GM23338 (cell line): ENCODE results near the gene MELTF. TPM values are rescaled to one million over a fixed set of nuclear protein-coding genes. Genes with fewer than 3 reads are reported as not detected.
A peak's percentile ranks its signal among the peaks of the same experiment; 100 is the strongest.

Experiments used
- ATAC-seq: fragments of 200-7000 bp; cut with Tn5 transposase; 3 replicates; pipeline ENCODE4 v1.9.1; 2020
- DNase-seq: peaks from one replicate; pipeline ENCODE4 v3.0.0-alpha.2; 2015; ENCODE audit warnings: low spot score
- H2AFZ ChIP-seq: fragments of 200-600 bp; sonication (generic); 2 replicates; pipeline ENCODE4 v1.8.0; 2016; ENCODE audit warnings: antibody characterized with exemption, mild to moderate bottlenecking, moderate library complexity
- H3F3A ChIP-seq: fragments of 200-600 bp; sonication (generic); replicated peaks from 2 replicates; pipeline ENCODE4 v1.8.0; 2017; ENCODE audit warnings: antibody characterized with exemption, mixed run types, low read depth
- H3K27ac ChIP-seq: fragments of 200-600 bp; sonication (generic); 2 replicates; pipeline ENCODE4 v1.6.1; 2016; ENCODE audit warnings: low read depth
- H3K27me3 ChIP-seq: fragments of 200-600 bp; sonication (generic); 2 replicates; pipeline ENCODE4 v1.8.0; 2016; ENCODE audit warnings: mild to moderate bottlenecking, mixed run types, moderate library complexity; ENCODE audit not compliant: insufficient read depth
- H3K36me3 ChIP-seq: fragments of 200-600 bp; sonication (generic); 2 replicates; pipeline ENCODE4 v1.8.0; 2016; ENCODE audit warnings: mild to moderate bottlenecking; ENCODE audit not compliant: insufficient read depth
- H3K4me1 ChIP-seq: fragments of 200-600 bp; sonication (generic); 2 replicates; pipeline ENCODE4 v1.8.0; 2016; ENCODE audit warnings: mild to moderate bottlenecking, moderate library complexity; ENCODE audit not compliant: insufficient read depth
- H3K4me2 ChIP-seq: fragments of 200-600 bp; sonication (generic); 2 replicates; pipeline ENCODE4 v1.7.1; 2017; ENCODE audit warnings: mixed run types
- H3K4me3 ChIP-seq: fragments of 200-600 bp; sonication (generic); 2 replicates; pipeline ENCODE4 v1.6.1; 2016; ENCODE audit warnings: mixed run types
- H3K79me2 ChIP-seq: fragments of 200-600 bp; sonication (generic); replicated peaks from 2 replicates; pipeline ENCODE4 v1.8.0; 2017; ENCODE audit warnings: mild to moderate bottlenecking; ENCODE audit not compliant: insufficient read depth
- H3K9me2 ChIP-seq: fragments of 200-600 bp; sonication (generic); 2 replicates; pipeline ENCODE4 v1.8.0; 2017; ENCODE audit not compliant: insufficient read depth
- H4K20me1 ChIP-seq: fragments of 200-600 bp; sonication (generic); replicated peaks from 2 replicates; pipeline ENCODE4 v1.8.0; 2017; ENCODE audit warnings: mild to moderate bottlenecking; ENCODE audit not compliant: insufficient read depth
- H3K27ac Mint-ChIP-seq: 2 replicates; pipeline ENCODE4 v1.8.0; 2020; ENCODE audit warnings: inconsistent platforms, mild to moderate bottlenecking, moderate library complexity, mixed read lengths
- H3K27me3 Mint-ChIP-seq: 3 replicates; pipeline ENCODE4 v1.8.0; 2022; ENCODE audit warnings: low read depth, mild to moderate bottlenecking, moderate library complexity, mixed read lengths, inconsistent platforms; ENCODE audit not compliant: insufficient read depth, poor library complexity
- H3K36me3 Mint-ChIP-seq: 3 replicates; pipeline ENCODE4 v1.8.0; 2021; ENCODE audit warnings: low read depth, mild to moderate bottlenecking, inconsistent platforms, moderate library complexity, mixed read lengths
- H3K4me1 Mint-ChIP-seq: 3 replicates; pipeline ENCODE4 v1.8.0; 2020; ENCODE audit warnings: mild to moderate bottlenecking, inconsistent platforms, mixed read lengths
- H3K4me3 Mint-ChIP-seq: 3 replicates; pipeline ENCODE4 v1.8.0; 2021; ENCODE audit warnings: moderate library complexity, mild to moderate bottlenecking, inconsistent platforms, mixed read lengths
- H3K9me3 Mint-ChIP-seq: 3 replicates; pipeline ENCODE4 v1.8.0; 2020; ENCODE audit warnings: moderate library complexity, mild to moderate bottlenecking, inconsistent platforms, mixed read lengths
- CREB1 ChIP-seq: fragments of 250-450 bp; sonication (Bioruptor Pico); IDR thresholded peaks from 2 replicates; pipeline ENCODE4 v1.5.0; 2020; ENCODE audit warnings: low read depth, mild to moderate bottlenecking, moderate library complexity
- EZH2 ChIP-seq: fragments of 200-600 bp; sonication (generic); IDR thresholded peaks from one replicate; pipeline ENCODE4 v1.8.0; 2017; ENCODE audit warnings: antibody characterized with exemption, mild to moderate bottlenecking, low read depth; ENCODE audit not compliant: unreplicated experiment
- EZH2phosphoT487 ChIP-seq: fragments of 200-600 bp; sonication (generic); IDR thresholded peaks from one replicate; pipeline ENCODE4 v1.8.1; 2018; ENCODE audit warnings: antibody characterized with exemption; ENCODE audit not compliant: unreplicated experiment
- JUNB ChIP-seq: IDR thresholded peaks from one replicate; pipeline ENCODE4 v1.6.1; 2016; ENCODE audit warnings: antibody characterized with exemption; ENCODE audit not compliant: unreplicated experiment
- NANOG ChIP-seq: IDR thresholded peaks from 2 replicates; pipeline ENCODE4 v1.6.1; 2016; ENCODE audit warnings: antibody characterized with exemption, borderline replicate concordance
- POLR2AphosphoS5 ChIP-seq: IDR thresholded peaks from 2 replicates; pipeline ENCODE4 v1.6.1; 2016; ENCODE audit warnings: antibody characterized with exemption, low read depth
- REST ChIP-seq: IDR thresholded peaks from one replicate; pipeline ENCODE4 v1.6.1; 2018; ENCODE audit warnings: antibody characterized with exemption; ENCODE audit not compliant: unreplicated experiment
- STAT1 ChIP-seq: IDR thresholded peaks from one replicate; pipeline ENCODE4 v1.6.1; 2016; ENCODE audit warnings: antibody characterized with exemption; ENCODE audit not compliant: unreplicated experiment
- ZNF114 ChIP-seq: fragments of 250-450 bp; sonication (Bioruptor Pico); IDR thresholded peaks from 2 replicates; pipeline ENCODE4 v1.5.0; 2020; ENCODE audit warnings: mild to moderate bottlenecking, moderate library complexity
- ZNF331 ChIP-seq: fragments of 250-450 bp; sonication (Bioruptor Pico); IDR thresholded peaks from 2 replicates; pipeline ENCODE4 v1.5.0; 2020; ENCODE audit warnings: low read depth, mild to moderate bottlenecking, moderate library complexity
- polyA plus RNA-seq: library from polyadenylated mRNA; unstranded; fragments of >200 nt; fragmentation: Nextera tagmentation; extraction: Ambion mirVana; gene quantifications from 2 replicates; pipeline ENCODE4 v1.2.1, GENCODE V29; 2016
- total RNA-seq: library from RNA; depleted of rRNA; stranded (reverse); fragments of >200 nt; shearing (Covaris generic); gene quantifications from 2 replicates; pipeline ENCODE4 v1.2.3, GENCODE V29; 2014

MELTF gene
- total and polyA plus RNA-seq, 2 experiments from 2014 or later, result 1.4 to 5.2 TPM

- H3K4me1 ChIP-seq, result no peaks in the 10 kb centered on the region
Observed at GRCh38 chr3:196976941-196977340, 52.7 kb downstream of the MELTF start.

GRCh38 chr3:196975349-196975748 lies 54.3 kb downstream of the MELTF start:
- Mint-ChIP-seq H3K27me3 (peaks cover 20% of the 10 kb centered on the region), H3K36me3 (peaks cover 5% of the 10 kb centered on the region), H3K4me3 (no peak overlapping the region), H3K27ac (no peak overlapping the region), H3K4me1 (peaks cover 3% of the 10 kb centered on the region; the same call in 1 of the 3 replicates), H3K9me3 (peaks cover 24% of the 10 kb centered on the region)
- H3K4me3 ChIP-seq, result no peak overlapping the region
- ATAC-seq (no peak), DNase-seq (no peak)
- H3K36me3 ChIP-seq, result no peaks in the 10 kb centered on the region
- no peaks in the 10 kb centered on the region for H3K4me1 ChIP-seq
- H3F3A ChIP-seq, result no peaks in the 10 kb centered on the region
- H3K9me2 ChIP-seq, result no peaks in the 10 kb centered on the region
- peaks cover 19% of the 10 kb centered on the region for H3K27me3 ChIP-seq
- no peak overlapping the region for H3K27ac ChIP-seq
- no peaks in the 10 kb centered on the region for H3K79me2 ChIP-seq
- no peak overlapping the region for H3K4me2 ChIP-seq
- no peak overlapping the region for H2AFZ ChIP-seq
- no peaks in the 10 kb centered on the region for H4K20me1 ChIP-seq
- TF ChIP-seq STAT1 (no peak), CREB1 (no peak), EZH2 (no peak), JUNB (no peak), REST (no peak), EZH2phosphoT487 (no peak), NANOG (no peak), ZNF331 (CRISPR knock-in tag) (no peak), POLR2AphosphoS5 (no peak)

More at GRCh38 chr3:196976941-196977340, 52.7 kb downstream of the MELTF start:
- peak overlapping the region; percentile 56 for H2AFZ ChIP-seq
- Mint-ChIP-seq H3K4me3 (no peak overlapping the region), H3K9me3 (peaks cover 18% of the 10 kb centered on the region), H3K27ac (no peak overlapping the region), H3K4me1 (peaks cover 3% of the 10 kb centered on the region; the same call in 1 of the 3 replicates), H3K36me3 (peaks cover 5% of the 10 kb centered on the region; the same call in 2 of the 3 replicates), H3K27me3 (peaks cover 11% of the 10 kb centered on the region)
- H3K9me2 ChIP-seq, result no peaks in the 10 kb centered on the region
- H3K4me2 ChIP-seq, result no peak overlapping the region
- H3F3A ChIP-seq, result no peaks in the 10 kb centered on the region
- DNase-seq (no peak), ATAC-seq (no peak)
- H3K79me2 ChIP-seq, result no peaks in the 10 kb centered on the region
- no peak for TF ChIP-seq REST
- no peak for TF ChIP-seq ZNF114
- no peak for TF ChIP-seq POLR2AphosphoS5
- no peak for TF ChIP-seq EZH2
- no peak for TF ChIP-seq NANOG
- no peak for TF ChIP-seq CREB1
- H3K4me3 ChIP-seq, result no peak overlapping the region
- no peaks in the 10 kb centered on the region for H4K20me1 ChIP-seq
- H3K36me3 ChIP-seq, result no peaks in the 10 kb centered on the region
- H3K27ac ChIP-seq, result no peak overlapping the region
- H3K27me3 ChIP-seq, result peaks cover 3% of the 10 kb centered on the region; the same call in 1 of the 2 replicates
